ENCODE results near the gene MPPED1.

Gene MPPED1

GRCh38 chr22:43470941-43471585, 59.2 kb downstream of the MPPED1 start:
- DNase-seq (ENCODE audit: low read depth) = no peak
- H3K4me3 ChIP-seq (replicated peaks; ENCODE audit: low read depth, low read length) = no peak overlapping the region
- no peak for TF ChIP-seq CTCF (IDR thresholded peaks at IDR 0.05; ENCODE audit: low read length, missing control alignments)

GRCh38 chr22:43471606-43472135, 59.9 kb downstream of the MPPED1 start:
- H3K4me3 ChIP-seq (replicated peaks; ENCODE audit: low read depth, low read length) = no peak overlapping the region
- no peak for DNase-seq (ENCODE audit: low read depth)
- no peak for TF ChIP-seq CTCF (IDR thresholded peaks at IDR 0.05; ENCODE audit: low read length, missing control alignments)

GRCh38 chr22:43473031-43473430, 61.2 kb downstream of the MPPED1 start:
- TF ChIP-seq CTCF (IDR thresholded peaks at IDR 0.05; ENCODE audit: low read length, missing control alignments) = no peak
- no peak for DNase-seq (ENCODE audit: low read depth)
- no peak overlapping the region for H3K4me3 ChIP-seq (replicated peaks; ENCODE audit: low read depth, low read length)

- TF ChIP-seq CTCF (IDR thresholded peaks at IDR 0.05; ENCODE audit: low read length, missing control alignments) = no peak
- no peak overlapping the region for H3K4me3 ChIP-seq (replicated peaks; ENCODE audit: low read depth, low read length)
- no peak for DNase-seq (ENCODE audit: low read depth)
Measured at GRCh38 chr22:43473441-43473840, 61.6 kb downstream of the MPPED1 start.

- TF ChIP-seq CTCF (IDR thresholded peaks at IDR 0.05; ENCODE audit: low read length, missing control alignments) = no peak
- DNase-seq (ENCODE audit: low read depth) = no peak
- H3K4me3 ChIP-seq (replicated peaks; ENCODE audit: low read depth, low read length) = no peak overlapping the region
Measured at GRCh38 chr22:43474161-43475101, 62.6 kb downstream of the MPPED1 start.

GRCh38 chr22:43475549-43476076, 63.8 kb downstream of the MPPED1 start:
- no peak for DNase-seq (ENCODE audit: low read depth)
- TF ChIP-seq CTCF (IDR thresholded peaks at IDR 0.05; ENCODE audit: low read length, missing control alignments) = no peak
- no peak overlapping the region for H3K4me3 ChIP-seq (replicated peaks; ENCODE audit: low read depth, low read length)
